Breast epithelium (tissue), 3 donors: ENCODE measurements around the gene YWHAG.

Experiments
- CTCF ChIP-seq, 3 donors: fragments of 450-650 bp; IDR thresholded peaks; one replicate each; pipeline ENCODE4 v1.5.1; 2016 to 2017; ENCODE audit warnings: antibody characterized with exemption in 3 of 3, mild to moderate bottlenecking in 3 of 3, moderate library complexity in 3 of 3
- POLR2A ChIP-seq: fragments of 450-650 bp; IDR thresholded peaks from one replicate; pipeline ENCODE4 v1.6.1; 2016; ENCODE audit warnings: antibody characterized with exemption, mild to moderate bottlenecking, moderate library complexity
- POLR2AphosphoS5 ChIP-seq, 3 donors: sonication (generic); formaldehyde crosslinking; IDR thresholded peaks; one replicate each; pipeline ENCODE4 v1.6.1; 2017; ENCODE audit warnings: antibody characterized with exemption in 3 of 3

GRCh38 chr7:76357475-76358010 is 1.2 kb downstream of the YWHAG start:
- TF ChIP-seq CTCF (IDR thresholded peaks at IDR 0.05): no peak
- no peak for TF ChIP-seq POLR2A
- TF ChIP-seq POLR2AphosphoS5 (IDR thresholded peaks at IDR 0.05): no peak
